ENCODE results near the gene SH3BP5.

The SH3BP5 gene

DNA sequence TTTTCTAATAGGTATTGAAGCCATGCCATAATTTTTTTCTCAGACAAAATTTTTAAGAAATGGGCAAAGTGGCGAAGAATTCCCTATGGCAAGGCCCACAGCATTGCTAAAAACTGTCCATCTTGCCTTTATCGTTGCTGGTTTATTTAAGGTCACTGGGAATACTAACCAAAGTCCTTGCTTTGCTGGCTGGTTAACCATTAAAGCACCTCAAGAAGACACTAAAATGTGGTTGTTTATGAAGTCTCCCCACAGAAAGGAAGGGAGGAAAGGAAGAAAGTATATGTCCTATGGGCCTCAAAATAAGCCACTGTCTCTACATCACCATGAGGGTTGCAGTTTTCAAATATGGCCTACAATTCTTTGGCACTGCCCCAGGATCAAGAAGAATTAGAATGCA, 13.2 kb downstream of the SH3BP5 start:
- no peaks in the 10 kb centered on the region for H3K9me3 Mint-ChIP-seq
- H3K36me3 Mint-ChIP-seq = peaks cover 3% of the 10 kb centered on the region
- H3K27ac Mint-ChIP-seq = peak overlapping the region; percentile 74
- H3K4me1 Mint-ChIP-seq = peaks cover 81% of the 10 kb centered on the region
- peak overlapping the region; percentile 23 for H3K4me3 Mint-ChIP-seq
- no peaks in the 10 kb centered on the region for H3K27me3 Mint-ChIP-seq

DNA sequence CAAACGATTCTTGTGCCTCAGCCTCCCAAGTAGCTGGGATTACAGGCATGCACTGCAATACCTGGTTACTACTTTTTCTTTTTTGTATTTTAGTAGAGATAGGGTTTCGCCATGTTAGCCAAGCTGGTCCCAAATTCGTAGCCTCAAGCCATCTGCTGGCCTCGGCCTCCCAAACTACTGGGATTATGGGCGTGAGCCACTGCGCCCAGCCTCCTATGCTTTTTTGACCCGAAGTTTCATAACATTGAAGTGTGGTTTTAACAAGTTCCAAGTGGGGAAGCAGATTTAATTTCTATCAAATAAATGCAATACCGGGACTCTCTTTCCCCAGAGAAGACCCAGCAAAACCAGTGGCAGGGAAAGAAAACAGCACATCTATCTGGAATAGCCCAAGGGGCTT, 13.7 kb downstream of the SH3BP5 start:
- Mint-ChIP-seq H3K9me3 (no peaks in the 10 kb centered on the region), H3K27ac (no peak overlapping the region), H3K4me1 (peaks cover 80% of the 10 kb centered on the region), H3K27me3 (no peaks in the 10 kb centered on the region), H3K4me3 (no peak overlapping the region), H3K36me3 (peaks cover 3% of the 10 kb centered on the region)

DNA sequence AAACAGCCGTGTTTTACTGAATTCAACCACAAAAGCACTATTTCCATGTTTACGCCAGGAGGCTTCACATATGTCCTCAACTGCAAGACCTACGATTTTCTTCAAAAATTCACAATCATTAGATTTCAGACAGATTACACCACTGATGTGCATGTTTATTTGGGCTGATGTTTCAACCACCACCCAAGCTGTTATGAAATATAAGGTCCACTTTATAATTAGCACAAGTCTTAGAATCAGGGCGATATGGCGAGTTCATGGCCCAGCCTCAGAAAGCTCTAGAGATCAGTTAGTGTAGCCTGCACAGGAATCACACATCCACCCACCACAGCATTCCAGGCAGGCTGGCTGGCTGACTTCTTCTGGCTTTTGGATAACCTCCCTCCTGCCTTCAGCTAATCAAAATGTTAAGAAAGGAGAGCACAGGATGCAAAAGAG, 15.4 kb downstream of the SH3BP5 start:
- Mint-ChIP-seq H3K36me3 (peaks cover 5% of the 10 kb centered on the region), H3K4me1 (peaks cover 88% of the 10 kb centered on the region), H3K4me3 (no peak overlapping the region), H3K27ac (peak overlapping the region; percentile 78), H3K27me3 (no peaks in the 10 kb centered on the region), H3K9me3 (no peaks in the 10 kb centered on the region)

DNA sequence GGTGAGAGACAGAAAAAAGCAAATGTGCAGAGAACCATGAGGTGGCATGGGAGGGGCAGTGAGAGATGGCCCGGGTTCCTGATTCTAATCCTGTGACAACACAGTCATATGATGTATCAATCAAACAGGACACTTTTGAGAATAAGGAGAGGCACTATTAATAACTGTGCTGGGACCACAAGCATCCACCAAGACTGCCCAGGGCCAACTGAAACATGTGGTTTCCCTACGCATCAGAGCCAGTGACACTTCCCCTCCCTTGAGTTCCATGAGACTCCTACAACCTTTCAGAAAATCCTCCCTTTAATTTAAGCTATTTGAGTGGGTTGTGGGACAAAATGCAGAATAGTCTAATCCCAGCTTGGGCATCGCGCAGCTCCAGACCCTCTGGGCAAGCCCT, 17.4 kb downstream of the SH3BP5 start:
- Mint-ChIP-seq H3K27me3 (no peaks in the 10 kb centered on the region), H3K4me3 (no peak overlapping the region), H3K36me3 (peaks cover 5% of the 10 kb centered on the region), H3K27ac (no peak overlapping the region), H3K4me1 (peaks cover 88% of the 10 kb centered on the region), H3K9me3 (no peaks in the 10 kb centered on the region)

DNA sequence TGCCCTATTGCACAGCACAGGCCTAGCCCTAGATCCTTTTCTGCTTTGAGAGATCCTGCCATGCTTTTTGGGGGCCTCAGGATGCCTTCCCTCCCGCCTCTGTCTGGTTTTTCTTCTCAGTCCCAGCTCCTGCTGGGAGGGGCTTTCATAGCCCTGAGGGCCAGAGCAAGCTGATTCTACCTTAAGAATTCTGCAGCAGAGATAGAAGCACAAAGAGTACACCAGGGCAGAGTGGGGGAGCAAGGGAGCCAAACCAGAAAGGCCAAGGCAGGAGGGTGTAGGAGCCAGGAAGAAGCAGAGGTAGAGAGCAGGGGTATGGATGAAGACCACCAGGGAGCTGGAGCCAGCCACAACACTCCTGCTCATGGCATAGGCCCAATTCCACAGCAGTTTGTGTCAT, 18.1 kb downstream of the SH3BP5 start:
- Mint-ChIP-seq H3K27me3 (no peaks in the 10 kb centered on the region), H3K27ac (peak overlapping the region; percentile 51), H3K9me3 (no peaks in the 10 kb centered on the region), H3K4me3 (no peak overlapping the region), H3K36me3 (peaks cover 5% of the 10 kb centered on the region), H3K4me1 (peaks cover 88% of the 10 kb centered on the region)

DNA sequence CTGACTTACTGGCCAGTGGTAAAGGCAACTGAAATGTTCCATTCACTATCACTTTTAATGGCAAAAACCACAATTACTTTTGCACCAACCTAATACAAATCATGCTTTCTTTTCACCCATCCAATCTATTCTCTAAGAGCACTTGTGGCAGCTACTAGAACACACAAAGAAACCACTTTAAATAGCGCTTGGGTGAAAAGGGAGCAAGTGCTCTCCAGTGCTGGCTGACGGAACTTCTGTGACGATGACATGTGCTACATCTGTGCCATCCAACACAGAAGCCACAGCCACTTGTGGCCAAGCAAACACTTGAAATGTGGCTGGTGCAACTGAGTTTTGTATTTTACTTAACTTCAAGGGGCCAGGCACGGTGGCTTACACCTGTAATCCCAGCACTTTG, 18.9 kb downstream of the SH3BP5 start:
- Mint-ChIP-seq H3K27ac (no peak overlapping the region), H3K4me1 (peaks cover 88% of the 10 kb centered on the region), H3K27me3 (no peaks in the 10 kb centered on the region), H3K36me3 (peaks cover 5% of the 10 kb centered on the region), H3K9me3 (no peaks in the 10 kb centered on the region), H3K4me3 (no peak overlapping the region)

DNA sequence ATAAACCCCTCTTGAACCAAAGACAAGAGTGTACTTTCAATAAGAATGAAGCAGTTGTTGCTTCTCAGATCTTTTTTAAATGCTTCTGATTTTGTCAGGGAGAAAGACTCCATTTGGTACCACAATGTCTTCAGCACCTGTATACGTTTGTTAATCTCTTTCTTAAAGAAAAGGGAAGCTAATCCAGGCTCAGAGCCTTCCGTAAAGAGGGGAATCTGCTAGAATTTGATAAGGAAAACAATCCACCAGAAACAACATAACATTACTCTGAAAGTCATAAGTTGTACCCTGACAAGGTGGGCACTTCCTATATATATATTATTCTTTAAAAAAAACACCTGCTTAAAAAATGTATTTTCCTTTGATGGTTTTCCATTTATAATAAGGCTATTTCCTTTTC, 19.8 kb downstream of the SH3BP5 start:
- H3K4me1 Mint-ChIP-seq = peaks cover 86% of the 10 kb centered on the region
- no peaks in the 10 kb centered on the region for H3K9me3 Mint-ChIP-seq
- H3K27me3 Mint-ChIP-seq = no peaks in the 10 kb centered on the region
- peaks cover 5% of the 10 kb centered on the region for H3K36me3 Mint-ChIP-seq
- no peak overlapping the region for H3K27ac Mint-ChIP-seq
- H3K4me3 Mint-ChIP-seq = no peak overlapping the region

DNA sequence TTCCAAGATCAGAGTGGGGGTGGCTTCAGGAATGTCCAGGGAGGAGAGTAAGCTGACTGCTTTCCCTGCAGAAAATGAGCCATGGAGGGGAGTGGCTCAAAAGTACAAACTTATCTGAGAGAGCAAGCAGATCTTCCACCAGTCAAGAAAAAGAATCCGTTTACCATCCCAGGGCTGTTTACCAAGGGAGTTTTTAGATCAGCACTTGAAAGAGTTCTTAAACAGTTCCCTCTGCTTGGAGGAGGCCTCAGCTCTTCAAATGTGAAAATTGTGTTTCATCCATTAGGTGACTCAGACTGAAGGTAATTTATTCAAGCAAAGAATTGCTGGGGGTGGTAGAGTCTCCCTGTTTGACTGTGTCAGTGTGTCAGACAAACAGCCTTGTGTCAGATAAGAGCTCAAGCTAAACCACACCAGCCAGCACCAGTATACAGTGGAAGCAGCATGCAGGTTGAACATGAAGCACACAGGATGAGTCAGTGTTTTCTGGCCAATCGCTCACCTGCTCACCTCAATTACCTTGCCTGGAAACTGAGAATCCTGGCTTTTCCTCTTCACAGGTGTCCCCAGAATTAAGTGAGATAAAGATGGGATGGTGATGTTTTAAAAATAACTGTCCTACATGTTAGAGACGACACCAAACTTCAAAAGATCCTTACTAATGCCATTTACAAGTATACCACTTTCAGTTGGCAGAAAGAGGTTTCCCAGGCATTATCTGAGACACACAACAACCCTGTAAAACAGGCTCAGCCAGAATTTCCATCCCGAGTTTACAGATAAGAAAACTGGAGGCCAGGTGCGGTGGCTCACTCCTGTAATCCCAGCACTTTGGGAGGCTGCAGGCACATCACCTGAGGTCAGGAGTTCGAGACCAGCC, 21.7 kb downstream of the SH3BP5 start:
- H3K27me3 Mint-ChIP-seq = no peaks in the 10 kb centered on the region
- peak overlapping the region; percentile 67 for H3K4me3 Mint-ChIP-seq
- H3K4me1 Mint-ChIP-seq = peaks cover 71% of the 10 kb centered on the region
- no peaks in the 10 kb centered on the region for H3K9me3 Mint-ChIP-seq
- H3K27ac Mint-ChIP-seq = peak overlapping the region; percentile 90
- H3K36me3 Mint-ChIP-seq = peaks cover 5% of the 10 kb centered on the region

DNA sequence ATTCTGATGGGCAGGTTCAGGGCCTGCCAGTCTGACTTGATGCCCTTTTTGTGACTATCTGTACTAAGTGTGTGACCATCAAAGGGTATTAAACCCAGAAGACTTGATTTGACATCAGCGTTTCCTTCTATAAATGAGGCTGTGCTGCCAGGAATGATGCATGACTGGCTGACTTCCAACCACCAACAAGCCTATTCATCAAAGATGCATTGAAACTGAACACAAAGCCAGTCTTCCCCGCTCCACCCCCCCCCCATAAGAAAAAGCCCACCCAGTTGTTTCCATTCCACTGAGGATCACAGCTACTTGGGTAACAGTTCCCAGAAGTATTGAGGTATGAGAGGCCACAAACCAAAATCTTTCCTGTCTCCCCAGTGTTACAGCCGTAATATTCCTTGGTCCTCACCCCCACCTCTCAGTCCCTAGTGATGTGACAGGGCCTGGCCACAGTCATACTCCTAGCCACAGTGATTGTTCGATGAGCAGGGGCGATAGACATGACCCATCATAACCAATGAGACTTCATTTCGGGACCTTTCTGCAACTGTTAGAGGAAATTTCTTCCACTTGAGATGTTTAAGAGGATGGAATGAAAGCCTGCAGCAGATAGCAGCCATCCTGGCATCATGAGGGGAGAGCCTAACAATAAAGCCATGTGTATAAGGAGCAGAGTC, 22.6 kb downstream of the SH3BP5 start:
- H3K27me3 Mint-ChIP-seq = no peaks in the 10 kb centered on the region
- H3K9me3 Mint-ChIP-seq = no peaks in the 10 kb centered on the region
- H3K27ac Mint-ChIP-seq = peak overlapping the region; percentile 69
- H3K4me3 Mint-ChIP-seq = peak overlapping the region; percentile 67
- peaks cover 9% of the 10 kb centered on the region for H3K36me3 Mint-ChIP-seq
- peaks cover 68% of the 10 kb centered on the region for H3K4me1 Mint-ChIP-seq

DNA sequence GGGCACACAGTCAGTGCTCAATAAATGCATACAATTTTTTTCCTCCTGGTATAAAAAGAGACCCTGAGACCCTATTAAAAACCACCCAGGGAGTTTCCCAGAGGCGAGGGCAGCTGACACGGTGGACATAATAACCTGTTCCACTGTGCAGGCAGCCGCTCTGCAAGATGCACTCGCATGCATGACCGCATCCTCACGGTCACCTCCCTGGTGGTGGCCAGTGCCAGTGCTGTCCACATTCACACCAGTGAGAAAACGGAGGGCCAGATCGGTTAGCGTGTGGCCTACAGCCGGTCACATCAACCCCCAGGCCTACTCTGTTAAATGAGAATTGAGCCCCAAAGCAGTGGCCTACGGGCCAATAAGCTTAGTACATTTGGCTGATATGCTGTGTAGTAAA, 24.8 kb downstream of the SH3BP5 start:
- peaks cover 70% of the 10 kb centered on the region for H3K4me1 Mint-ChIP-seq
- H3K27ac Mint-ChIP-seq = no peak overlapping the region
- H3K27me3 Mint-ChIP-seq = no peaks in the 10 kb centered on the region
- H3K4me3 Mint-ChIP-seq = no peak overlapping the region
- H3K9me3 Mint-ChIP-seq = no peaks in the 10 kb centered on the region
- peaks cover 15% of the 10 kb centered on the region for H3K36me3 Mint-ChIP-seq

DNA sequence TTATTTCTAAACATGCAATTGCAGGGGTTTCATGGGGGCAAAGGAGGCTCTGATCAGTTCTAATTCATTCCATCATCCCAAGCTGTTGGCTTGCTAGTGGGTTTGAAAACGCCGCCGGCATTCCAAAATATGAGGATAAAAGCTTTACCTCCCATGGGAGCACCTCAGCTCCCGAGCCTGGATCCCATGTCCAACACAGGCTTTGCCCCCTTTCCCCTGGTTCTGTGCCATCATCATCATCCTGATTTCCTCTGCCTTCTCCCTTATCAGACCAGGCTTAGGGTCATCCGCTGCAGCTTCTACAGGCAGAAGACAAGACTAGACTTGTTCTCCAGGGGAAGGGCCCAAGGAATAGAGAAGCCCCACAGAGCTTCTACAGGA, 25.4 kb downstream of the SH3BP5 start:
- Mint-ChIP-seq H3K4me3 (no peak overlapping the region), H3K4me1 (peaks cover 66% of the 10 kb centered on the region), H3K27me3 (no peaks in the 10 kb centered on the region), H3K36me3 (peaks cover 16% of the 10 kb centered on the region), H3K9me3 (no peaks in the 10 kb centered on the region), H3K27ac (no peak overlapping the region)

DNA sequence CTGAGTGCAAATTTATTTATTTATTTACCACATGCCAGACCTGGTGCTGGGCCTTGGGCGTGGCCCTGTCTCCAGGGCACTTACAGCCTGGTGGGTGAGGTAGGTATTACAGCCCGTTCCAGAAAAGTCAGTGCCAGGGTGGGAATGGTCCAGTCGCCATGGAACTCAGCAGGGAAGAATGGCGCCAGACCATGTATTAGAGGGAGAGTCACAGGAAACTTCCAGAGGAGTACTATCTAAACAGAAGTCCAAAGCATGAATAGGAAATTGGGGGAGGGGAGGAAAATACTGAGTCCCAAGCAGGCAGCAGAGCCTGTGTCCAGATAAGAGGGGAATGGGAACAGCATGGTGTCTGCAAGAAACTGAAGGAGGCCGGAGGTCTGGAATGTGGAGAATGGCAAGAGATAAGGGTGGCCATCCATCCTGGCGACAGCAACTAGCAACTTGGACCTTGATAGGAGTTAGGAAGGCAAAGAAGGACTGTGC, 27.0 kb downstream of the SH3BP5 start:
- Mint-ChIP-seq H3K4me1 (peaks cover 64% of the 10 kb centered on the region), H3K27ac (no peak overlapping the region), H3K4me3 (no peak overlapping the region), H3K9me3 (no peaks in the 10 kb centered on the region), H3K36me3 (peaks cover 20% of the 10 kb centered on the region), H3K27me3 (no peaks in the 10 kb centered on the region)

DNA sequence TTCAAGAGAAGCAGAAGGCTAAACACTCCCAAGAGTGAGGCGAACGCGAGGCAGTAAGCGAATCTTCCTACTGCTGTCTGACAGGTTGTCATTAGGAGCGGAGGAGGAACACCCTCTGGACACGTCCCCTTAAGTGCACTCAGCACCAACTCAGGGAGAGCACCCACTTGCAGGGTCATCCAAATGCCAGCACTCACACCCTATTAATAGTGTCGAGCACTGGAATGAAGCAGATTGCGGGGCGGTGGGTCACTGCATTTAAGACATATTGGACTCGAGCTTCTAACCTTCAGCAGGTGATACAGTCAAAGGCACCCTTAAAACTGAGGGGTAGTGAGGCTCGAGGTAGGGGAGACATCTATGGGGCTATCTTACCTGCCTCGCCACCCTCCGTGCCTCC, 28.7 kb downstream of the SH3BP5 start:
- peaks cover 21% of the 10 kb centered on the region for H3K36me3 Mint-ChIP-seq
- H3K4me1 Mint-ChIP-seq = peaks cover 63% of the 10 kb centered on the region
- no peaks in the 10 kb centered on the region for H3K27me3 Mint-ChIP-seq
- no peak overlapping the region for H3K27ac Mint-ChIP-seq
- H3K4me3 Mint-ChIP-seq = peak overlapping the region; percentile 59
- H3K9me3 Mint-ChIP-seq = no peaks in the 10 kb centered on the region

DNA sequence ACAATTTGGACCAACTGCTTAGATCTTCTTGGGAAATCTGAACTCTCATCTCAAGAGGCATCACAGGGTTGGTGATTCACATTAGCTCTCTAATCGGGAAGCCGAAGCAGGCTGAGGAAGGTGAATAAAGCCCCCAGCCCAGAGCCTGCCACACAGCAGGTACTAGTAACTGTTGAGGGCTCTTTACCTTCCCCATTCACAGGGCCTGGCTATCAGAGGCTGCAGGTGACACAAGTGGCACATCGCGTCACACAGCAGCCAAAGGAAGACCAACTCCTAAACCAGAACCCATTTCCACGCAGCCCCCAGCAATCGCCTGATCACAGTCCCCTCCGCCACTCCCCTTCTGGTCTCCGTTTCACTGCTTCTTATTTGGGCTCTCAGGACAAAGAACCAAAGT, 29.2 kb downstream of the SH3BP5 start:
- Mint-ChIP-seq H3K27me3 (no peaks in the 10 kb centered on the region), H3K27ac (no peak overlapping the region), H3K36me3 (peaks cover 25% of the 10 kb centered on the region), H3K4me1 (peaks cover 63% of the 10 kb centered on the region), H3K9me3 (no peaks in the 10 kb centered on the region), H3K4me3 (peak overlapping the region; percentile 59)

DNA sequence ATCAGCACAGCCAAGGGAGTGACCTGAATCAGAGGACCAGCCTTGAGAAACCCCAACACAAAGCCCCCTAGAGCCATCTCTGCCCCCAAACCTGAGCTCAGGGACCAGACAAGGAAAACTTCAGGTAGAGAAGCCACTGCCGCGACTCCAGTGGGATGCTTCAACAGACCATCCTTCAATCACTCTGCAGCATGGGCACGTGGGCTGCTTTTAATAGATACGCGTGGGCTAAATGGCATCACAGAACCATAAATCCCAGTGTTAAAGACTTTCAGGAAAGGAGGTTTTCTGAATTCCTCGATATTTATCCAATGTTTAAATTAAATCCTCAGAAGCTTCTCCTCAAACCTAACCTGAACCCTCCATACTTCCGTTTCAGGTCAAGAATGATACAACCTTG, 30.6 kb downstream of the SH3BP5 start:
- peaks cover 28% of the 10 kb centered on the region for H3K36me3 Mint-ChIP-seq
- no peaks in the 10 kb centered on the region for H3K9me3 Mint-ChIP-seq
- H3K27ac Mint-ChIP-seq = no peak overlapping the region
- H3K4me1 Mint-ChIP-seq = peaks cover 72% of the 10 kb centered on the region
- H3K27me3 Mint-ChIP-seq = no peaks in the 10 kb centered on the region
- H3K4me3 Mint-ChIP-seq = no peak overlapping the region

Data from activated naive CD4-positive, alpha-beta T cell treated with anti-CD3 and anti-CD28 coated beads, Interleukin-2, amount 50 U/mL, for 24 hours (primary cell).